CD14-positive monocyte (primary cell): Measurements from ENCODE around the gene AFF1. TPM values are rescaled to one million over a fixed set of nuclear protein-coding genes. Genes with fewer than 3 reads are reported as not detected.

Experiments
- DNase-seq, 3 donors: peaks; one replicate each; pipeline ENCODE4 v3.0.0-alpha.2; 2011 to 2022
- H2AFZ ChIP-seq: 2 replicates; pipeline ENCODE4 v1.6.0; 2012; ENCODE audit warnings: mild to moderate bottlenecking, low read depth, low read length, inconsistent platforms; ENCODE audit not compliant: insufficient read depth, poor library complexity, severe bottlenecking
- H3K27ac ChIP-seq, 2 donors: 1 replicate in 1 of 2; 2 replicates in 1 of 2; pipeline ENCODE4 v1.5.1; 2012 to 2013; ENCODE audit warnings: low read length in 2 of 2, control low read depth in 1 of 2, inconsistent platforms in 1 of 2, low read depth in 1 of 2, mild to moderate bottlenecking in 1 of 2
- H3K27me3 ChIP-seq, 2 donors: one replicate each; pipeline versions ENCODE4 v1.6.0 to v1.6.1; 2011 to 2013; ENCODE audit warnings: low read length in 2 of 2; ENCODE audit not compliant: control insufficient read depth in 2 of 2, insufficient read depth in 2 of 2
- H3K36me3 ChIP-seq, 2 donors: replicated peaks in 1 of 2; 1 replicate in 1 of 2; 2 replicates in 1 of 2; pipeline versions ENCODE4 v1.5.1 to v1.6.1; 2012 to 2013; ENCODE audit warnings: low read length in 2 of 2, control low read depth in 1 of 2, inconsistent platforms in 1 of 2, mild to moderate bottlenecking in 1 of 2; ENCODE audit not compliant: insufficient read depth in 2 of 2, control insufficient read depth in 1 of 2
- H3K4me1 ChIP-seq, 2 donors: 1 replicate in 1 of 2; 2 replicates in 1 of 2; pipeline versions ENCODE4 v1.5.1 to v1.6.1; 2012 to 2013; ENCODE audit warnings: low read length in 2 of 2, control low read depth in 1 of 2, inconsistent platforms in 1 of 2, mild to moderate bottlenecking in 1 of 2, moderate library complexity in 1 of 2; ENCODE audit not compliant: insufficient read depth in 2 of 2, control insufficient read depth in 1 of 2
- H3K4me2 ChIP-seq: replicated peaks from 2 replicates; pipeline ENCODE3; 2012; ENCODE audit warnings: low read length, moderate library complexity, mild to moderate bottlenecking; ENCODE audit not compliant: poor library complexity, severe bottlenecking; ENCODE audit errors: extremely low read depth
- H3K4me3 ChIP-seq, 3 experiments: fragments of 200-600 bp in 1 of 3; sonication (generic) in 1 of 3; replicated peaks in 1 of 3; 1 replicate in 2 of 3; 2 replicates in 1 of 3; pipeline ENCODE4 v1.5.1; 2011 to 2013; ENCODE audit warnings: low read length in 3 of 3, mild to moderate bottlenecking in 3 of 3, control low read depth in 2 of 3, low read depth in 2 of 3, inconsistent platforms in 1 of 3, moderate library complexity in 1 of 3
- H3K79me2 ChIP-seq: 2 replicates; pipeline ENCODE4 v1.6.0; 2012; ENCODE audit warnings: mild to moderate bottlenecking, control low read depth, inconsistent platforms, low read length, moderate library complexity; ENCODE audit not compliant: insufficient read depth
- H3K9ac ChIP-seq: 2 replicates; pipeline ENCODE4 v1.6.0; 2017; ENCODE audit warnings: low read length, mild to moderate bottlenecking; ENCODE audit not compliant: insufficient read depth, poor library complexity, severe bottlenecking
- H3K9me3 ChIP-seq, 2 donors: replicated peaks in 1 of 2; 1 replicate in 1 of 2; 2 replicates in 1 of 2; pipeline versions ENCODE4 v1.5.1 to v1.6.1; 2012 to 2013; ENCODE audit warnings: low read length in 2 of 2, control low read depth in 1 of 2; ENCODE audit not compliant: control insufficient read depth in 1 of 2, insufficient read depth in 1 of 2
- H4K20me1 ChIP-seq: 2 replicates; pipeline ENCODE4 v1.6.0; 2012; ENCODE audit warnings: mild to moderate bottlenecking, low read length, control low read depth, moderate library complexity; ENCODE audit not compliant: insufficient read depth
- H3K27ac Mint-ChIP-seq, 7 donors: one replicate each; pipeline ENCODE4 v1.8.0; 2020; ENCODE audit warnings: mild to moderate bottlenecking in 7 of 7, mixed read lengths in 7 of 7, moderate library complexity in 6 of 7, inconsistent platforms in 2 of 7
- H3K27me3 Mint-ChIP-seq, 3 donors: one replicate each; pipeline ENCODE4 v1.8.0; 2021 to 2022; ENCODE audit warnings: low read depth in 3 of 3, mild to moderate bottlenecking in 3 of 3, mixed read lengths in 3 of 3, moderate library complexity in 3 of 3, inconsistent platforms in 1 of 3
- H3K36me3 Mint-ChIP-seq, 2 donors: one replicate each; pipeline ENCODE4 v1.8.0; 2020; ENCODE audit warnings: mixed read lengths in 2 of 2, inconsistent platforms in 1 of 2, mild to moderate bottlenecking in 1 of 2
- H3K4me1 Mint-ChIP-seq: one replicate; pipeline ENCODE4 v1.8.0; 2020; ENCODE audit warnings: mild to moderate bottlenecking, mixed read lengths
- H3K4me3 Mint-ChIP-seq, 2 donors: one replicate each; pipeline ENCODE4 v1.8.0; 2020; ENCODE audit warnings: mild to moderate bottlenecking in 2 of 2, mixed read lengths in 2 of 2, moderate library complexity in 1 of 2
- H3K9me3 Mint-ChIP-seq, 7 donors: one replicate each; pipeline ENCODE4 v1.8.0; 2020 to 2022; ENCODE audit warnings: mixed read lengths in 7 of 7, mild to moderate bottlenecking in 6 of 7, moderate library complexity in 6 of 7, inconsistent platforms in 2 of 7
- WGBS: methylation state at CpG from one replicate; pipeline ENCODE4 v1.1.5; 2013; ENCODE audit warnings: missing lambda C conversion rate; ENCODE audit not compliant: insufficient coverage; 5-methylcytosine and 5-hydroxymethylcytosine counted together
- intact Hi-C, 2 donors: fragments of 100-400 bp; cut with micrococcal nuclease; formaldehyde crosslinking; loops; one replicate each; pipeline versions ENCODE4 v1.15.0 to v1.15.1; 2023
- polyA plus RNA-seq, 3 donors: library from polyadenylated mRNA; depleted of rRNA in 1 of 3; unstranded in 2 of 3; stranded (reverse) in 1 of 3; fragments of 300-500 nt in 2 of 3; fragments of >200 nt in 1 of 3; fragmentation: Illumina TruSeq in 2 of 3; gene quantifications; 1 replicate in 2 of 3; 2 replicates in 1 of 3; pipeline ENCODE4 v1.2.3, GENCODE V29; 2012 to 2021
- TF ChIP-seq, protein P1 (sequence below): fragments of 200-600 bp; IDR thresholded peaks from one replicate; pipeline ENCODE4 v1.8.0; 2022; ENCODE audit warnings: antibody characterized with exemption, mild to moderate bottlenecking

Gene AFF1
- polyA plus RNA-seq, 3 donors, result 7.5 to 20.9 (median 16.3) TPM

GRCh38 chr4:87151730-87152129 lies 216.9 kb downstream of the AFF1 start:
- Mint-ChIP-seq H3K4me3 (no peak overlapping the region), H3K27ac (no peak overlapping the region), H3K9me3 (no peaks in the 10 kb centered on the region), H3K27me3 (peaks cover 0 to 2% (median 0%) of the 10 kb centered on the region in 3 donors), H3K36me3 (peaks cover 0 to 4% of the 10 kb centered on the region in 2 donors), H3K4me1 (peaks cover 2% of the 10 kb centered on the region)
- H3K9me3 ChIP-seq, result no peaks in the 10 kb centered on the region
- H3K79me2 ChIP-seq, result no peaks in the 10 kb centered on the region
- no CpG with 5 or more reads among the region's 1 CpG for WGBS
- no peak overlapping the region for H2AFZ ChIP-seq
- intact Hi-C loops, result loop anchor here in 1 of 2 donors (2.0 kb wide), 1 partner anchor 83 kb away; no protein-coding TSS in a partner anchor
- H3K36me3 ChIP-seq, result peaks cover 0 to 7% of the 10 kb centered on the region in 2 donors
- H4K20me1 ChIP-seq, result no peaks in the 10 kb centered on the region
- H3K4me2 ChIP-seq, result no peak overlapping the region
- no peaks in the 10 kb centered on the region for H3K27me3 ChIP-seq
- DNase-seq, result no peak
- H3K9ac ChIP-seq, result no peak overlapping the region
- H3K27ac ChIP-seq, result no peak overlapping the region
- TF ChIP-seq, protein P1, sequence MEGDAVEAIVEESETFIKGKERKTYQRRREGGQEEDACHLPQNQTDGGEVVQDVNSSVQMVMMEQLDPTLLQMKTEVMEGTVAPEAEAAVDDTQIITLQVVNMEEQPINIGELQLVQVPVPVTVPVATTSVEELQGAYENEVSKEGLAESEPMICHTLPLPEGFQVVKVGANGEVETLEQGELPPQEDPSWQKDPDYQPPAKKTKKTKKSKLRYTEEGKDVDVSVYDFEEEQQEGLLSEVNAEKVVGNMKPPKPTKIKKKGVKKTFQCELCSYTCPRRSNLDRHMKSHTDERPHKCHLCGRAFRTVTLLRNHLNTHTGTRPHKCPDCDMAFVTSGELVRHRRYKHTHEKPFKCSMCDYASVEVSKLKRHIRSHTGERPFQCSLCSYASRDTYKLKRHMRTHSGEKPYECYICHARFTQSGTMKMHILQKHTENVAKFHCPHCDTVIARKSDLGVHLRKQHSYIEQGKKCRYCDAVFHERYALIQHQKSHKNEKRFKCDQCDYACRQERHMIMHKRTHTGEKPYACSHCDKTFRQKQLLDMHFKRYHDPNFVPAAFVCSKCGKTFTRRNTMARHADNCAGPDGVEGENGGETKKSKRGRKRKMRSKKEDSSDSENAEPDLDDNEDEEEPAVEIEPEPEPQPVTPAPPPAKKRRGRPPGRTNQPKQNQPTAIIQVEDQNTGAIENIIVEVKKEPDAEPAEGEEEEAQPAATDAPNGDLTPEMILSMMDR, result no peak
- no peak overlapping the region for H3K4me3 ChIP-seq
- no peaks in the 10 kb centered on the region for H3K4me1 ChIP-seq

DNA sequence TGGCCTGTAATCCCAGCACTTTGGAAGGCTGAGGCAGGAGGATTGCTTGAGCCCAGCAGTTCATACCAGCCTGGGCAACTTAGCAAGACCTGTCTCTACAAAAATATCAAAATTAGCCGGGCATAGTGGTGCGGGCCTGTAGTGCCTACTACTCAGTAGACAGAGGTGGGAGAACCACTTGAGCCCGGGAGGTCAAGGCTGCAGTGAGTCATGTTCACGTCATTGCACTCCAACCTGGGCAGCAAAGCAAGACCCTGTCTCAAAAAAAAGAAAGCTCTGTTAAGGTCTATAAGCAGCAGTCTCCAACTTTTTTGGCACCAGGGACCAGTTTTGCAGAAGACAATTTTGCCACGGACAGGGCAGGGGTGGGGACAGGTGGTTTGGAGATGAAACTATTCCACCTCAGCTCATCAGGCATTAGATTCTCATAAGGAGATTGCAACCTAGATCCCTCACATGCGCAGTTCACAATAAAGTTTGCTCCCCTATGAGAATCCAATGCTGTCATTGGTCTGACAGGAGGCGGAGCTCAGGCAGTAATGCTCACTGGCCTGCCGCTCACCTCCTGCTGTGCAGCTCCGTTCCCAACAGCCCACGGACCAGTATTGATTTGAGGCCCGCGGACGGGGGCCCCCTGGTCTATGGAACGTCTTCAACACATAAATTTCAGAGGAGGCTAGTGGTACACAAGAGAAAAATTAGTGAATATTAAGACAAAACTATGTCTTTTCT lies 217.7 kb downstream of the AFF1 start:
- no peak for DNase-seq
- H3K4me3 ChIP-seq, result no peak overlapping the region
- H3K27me3 Mint-ChIP-seq, result peaks cover 0 to 2% (median 0%) of the 10 kb centered on the region in 3 donors
- H3K4me3 Mint-ChIP-seq, result no peak overlapping the region
- no peak overlapping the region for H3K27ac ChIP-seq
- H3K36me3 Mint-ChIP-seq, result peaks cover 0 to 4% of the 10 kb centered on the region in 2 donors
- no peak overlapping the region for H2AFZ ChIP-seq
- H3K27ac Mint-ChIP-seq, result peak overlapping the region in 1 of 7 donors; percentile 16
- no peaks in the 10 kb centered on the region for H4K20me1 ChIP-seq
- no peak overlapping the region for H3K4me2 ChIP-seq
- H3K4me1 Mint-ChIP-seq, result peaks cover 2% of the 10 kb centered on the region
- no peaks in the 10 kb centered on the region for H3K79me2 ChIP-seq
- H3K27me3 ChIP-seq, result no peaks in the 10 kb centered on the region
- H3K9me3 ChIP-seq, result no peaks in the 10 kb centered on the region
- H3K4me1 ChIP-seq, result no peaks in the 10 kb centered on the region
- TF ChIP-seq, protein P1, result no peak
- H3K9me3 Mint-ChIP-seq, result no peaks in the 10 kb centered on the region
- no peak overlapping the region for H3K9ac ChIP-seq
- 96% methylated on average over 3 of the region's 14 CpGs for WGBS
- intact Hi-C loops, result no loop called here
- H3K36me3 ChIP-seq, result peaks cover 0 to 7% of the 10 kb centered on the region in 2 donors
